Type B pancreatic cell (in vitro differentiated cells): ENCODE data around the gene TPSG1. TPM values are rescaled to one million over a fixed set of nuclear protein-coding genes. Genes with fewer than 3 reads are reported as not detected.

ENCODE experiments used
- DNase-seq: peaks from one replicate; pipeline ENCODE4 v3.0.0; 2021; ENCODE audit warnings: mixed read lengths; ENCODE audit not compliant: unreplicated experiment; ENCODE audit errors: extremely low spot score
- H3K27ac Mint-ChIP-seq: 2 replicates; pipeline ENCODE4 v1.8.0; 2021; ENCODE audit warnings: mild to moderate bottlenecking, mixed read lengths
- H3K27me3 Mint-ChIP-seq: 2 replicates; pipeline ENCODE4 v1.8.0; 2021; ENCODE audit warnings: mixed read lengths
- H3K36me3 Mint-ChIP-seq: 2 replicates; pipeline ENCODE4 v1.8.0; 2021; ENCODE audit warnings: mixed read lengths
- H3K4me1 Mint-ChIP-seq: one replicate; pipeline ENCODE4 v1.8.0; 2021; ENCODE audit warnings: mixed read lengths; ENCODE audit not compliant: unreplicated experiment
- H3K4me3 Mint-ChIP-seq: 2 replicates; pipeline ENCODE4 v1.8.0; 2021; ENCODE audit warnings: mild to moderate bottlenecking, mixed read lengths
- H3K9me3 Mint-ChIP-seq: 2 replicates; pipeline ENCODE4 v1.8.0; 2021; ENCODE audit warnings: mixed read lengths
- total RNA-seq: library from RNA; stranded (reverse); gene quantifications from 2 replicates; pipeline ENCODE4 v1.2.1, GENCODE V29; 2021; ENCODE audit warnings: low replicate concordance
- TF ChIP-seq, protein P1 (sequence below): fragments of 200-600 bp; sonication (generic); conservative IDR thresholded peaks from 2 replicates; pipeline ENCODE4 v1.5.0; 2021; ENCODE audit warnings: antibody characterized with exemption, mild to moderate bottlenecking

The TPSG1 gene
- total RNA-seq, 1 donor from 2014 or later = not detected

DNA sequence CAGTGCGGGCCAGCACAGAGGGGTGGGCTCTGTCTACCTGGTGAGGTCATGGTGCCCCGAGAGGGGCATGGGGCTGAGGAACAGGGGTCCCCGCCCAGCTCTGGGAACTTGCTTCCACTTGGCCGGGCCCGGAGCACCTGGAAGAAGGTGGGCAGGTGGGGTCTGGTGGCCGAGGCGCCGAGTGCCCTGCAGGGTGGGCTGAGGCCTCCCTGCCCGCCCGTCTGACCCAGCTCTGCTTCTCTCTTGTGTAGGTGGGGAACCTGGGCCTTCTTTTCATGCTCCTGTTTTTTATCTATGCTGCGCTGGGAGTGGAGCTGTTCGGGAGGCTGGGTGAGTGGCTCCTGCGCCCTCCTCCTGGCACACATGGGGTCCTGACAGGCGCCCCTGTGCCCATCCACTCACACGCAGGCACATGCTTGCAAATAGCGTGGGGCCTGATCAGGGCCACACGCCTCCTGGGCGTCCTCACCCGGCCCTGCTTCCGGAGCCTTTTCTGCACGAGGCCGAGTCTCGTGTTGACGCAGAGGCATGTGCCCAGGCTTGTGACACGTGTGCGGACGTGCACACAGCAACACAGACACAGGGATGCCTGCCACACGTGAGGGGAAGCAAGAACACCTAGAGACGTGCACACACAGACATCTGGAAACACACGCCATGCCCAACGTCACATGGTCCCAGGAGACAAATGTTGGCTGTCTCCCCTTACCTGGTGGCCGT, 8.2 kb downstream of the TPSG1 start:
- Mint-ChIP-seq H3K9me3 (no peaks in the 10 kb centered on the region), H3K4me1 (no peaks in the 10 kb centered on the region), H3K36me3 (no peaks in the 10 kb centered on the region), H3K4me3 (no peak overlapping the region), H3K27ac (no peak overlapping the region), H3K27me3 (no peaks in the 10 kb centered on the region)
- DNase-seq = no peak
- TF ChIP-seq, protein P1, sequence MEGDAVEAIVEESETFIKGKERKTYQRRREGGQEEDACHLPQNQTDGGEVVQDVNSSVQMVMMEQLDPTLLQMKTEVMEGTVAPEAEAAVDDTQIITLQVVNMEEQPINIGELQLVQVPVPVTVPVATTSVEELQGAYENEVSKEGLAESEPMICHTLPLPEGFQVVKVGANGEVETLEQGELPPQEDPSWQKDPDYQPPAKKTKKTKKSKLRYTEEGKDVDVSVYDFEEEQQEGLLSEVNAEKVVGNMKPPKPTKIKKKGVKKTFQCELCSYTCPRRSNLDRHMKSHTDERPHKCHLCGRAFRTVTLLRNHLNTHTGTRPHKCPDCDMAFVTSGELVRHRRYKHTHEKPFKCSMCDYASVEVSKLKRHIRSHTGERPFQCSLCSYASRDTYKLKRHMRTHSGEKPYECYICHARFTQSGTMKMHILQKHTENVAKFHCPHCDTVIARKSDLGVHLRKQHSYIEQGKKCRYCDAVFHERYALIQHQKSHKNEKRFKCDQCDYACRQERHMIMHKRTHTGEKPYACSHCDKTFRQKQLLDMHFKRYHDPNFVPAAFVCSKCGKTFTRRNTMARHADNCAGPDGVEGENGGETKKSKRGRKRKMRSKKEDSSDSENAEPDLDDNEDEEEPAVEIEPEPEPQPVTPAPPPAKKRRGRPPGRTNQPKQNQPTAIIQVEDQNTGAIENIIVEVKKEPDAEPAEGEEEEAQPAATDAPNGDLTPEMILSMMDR = no peak

DNA sequence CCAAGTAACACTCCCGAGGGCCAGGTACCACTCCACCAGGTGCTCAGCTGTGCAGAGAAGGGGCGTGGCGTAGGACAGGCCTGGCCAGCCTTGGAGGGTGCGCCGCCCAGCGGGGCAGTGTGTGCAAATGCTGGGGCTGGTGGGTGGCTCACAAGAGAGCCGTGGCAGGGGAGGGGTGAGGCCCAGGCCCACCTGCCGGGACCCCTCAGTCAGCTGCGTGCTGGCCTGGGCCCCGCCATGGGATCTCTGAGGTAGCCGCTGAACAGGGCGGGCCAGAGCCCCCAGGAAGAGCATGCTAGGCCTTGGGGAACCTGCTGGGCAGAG, 8.8 kb downstream of the TPSG1 start:
- no peaks in the 10 kb centered on the region for H3K27me3 Mint-ChIP-seq
- no peaks in the 10 kb centered on the region for H3K4me1 Mint-ChIP-seq
- TF ChIP-seq, protein P1 = no peak
- H3K36me3 Mint-ChIP-seq = no peaks in the 10 kb centered on the region
- no peak overlapping the region for H3K27ac Mint-ChIP-seq
- H3K9me3 Mint-ChIP-seq = no peaks in the 10 kb centered on the region
- no peak overlapping the region for H3K4me3 Mint-ChIP-seq
- DNase-seq = no peak

DNA sequence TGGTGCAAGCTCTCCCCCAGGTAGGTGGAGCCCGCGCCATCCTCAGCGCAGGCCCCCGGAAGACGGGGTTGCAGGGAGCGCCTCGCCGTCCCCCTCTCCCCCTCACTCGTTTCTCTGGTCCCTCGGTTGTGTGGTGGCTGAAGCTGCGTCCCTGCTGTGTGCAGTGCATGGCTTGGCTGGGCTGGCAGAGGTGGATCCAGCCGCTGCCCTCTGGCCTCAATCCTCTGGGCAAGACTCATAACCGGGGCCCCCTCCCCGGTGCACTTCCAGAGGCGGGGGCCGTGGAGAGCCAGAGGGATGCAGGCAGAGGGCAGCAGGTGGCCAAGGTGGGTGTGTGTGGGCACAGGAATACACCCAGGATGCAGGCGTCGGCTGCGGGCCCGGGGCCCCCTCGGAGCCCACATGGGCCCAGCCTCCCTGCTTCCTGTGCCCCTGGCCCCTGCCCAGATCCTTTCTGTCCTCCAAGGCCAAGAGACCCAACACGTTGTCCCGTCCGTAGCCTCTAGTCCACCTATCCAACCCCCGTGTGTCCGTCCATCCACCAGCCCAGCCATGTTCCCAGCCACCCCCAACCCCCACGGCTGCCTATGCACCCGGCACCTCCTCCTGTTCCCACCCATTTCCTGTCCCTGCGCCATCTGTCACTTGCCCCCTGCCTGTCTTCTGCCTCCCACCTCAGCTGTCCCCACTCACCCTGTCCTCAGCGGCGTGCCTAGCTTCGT, 9.3 kb downstream of the TPSG1 start:
- H3K4me3 Mint-ChIP-seq = no peak overlapping the region
- H3K9me3 Mint-ChIP-seq = no peaks in the 10 kb centered on the region
- no peak for DNase-seq
- H3K36me3 Mint-ChIP-seq = no peaks in the 10 kb centered on the region
- H3K27ac Mint-ChIP-seq = no peak overlapping the region
- TF ChIP-seq, protein P1 = no peak
- no peaks in the 10 kb centered on the region for H3K27me3 Mint-ChIP-seq
- H3K4me1 Mint-ChIP-seq = no peaks in the 10 kb centered on the region

DNA sequence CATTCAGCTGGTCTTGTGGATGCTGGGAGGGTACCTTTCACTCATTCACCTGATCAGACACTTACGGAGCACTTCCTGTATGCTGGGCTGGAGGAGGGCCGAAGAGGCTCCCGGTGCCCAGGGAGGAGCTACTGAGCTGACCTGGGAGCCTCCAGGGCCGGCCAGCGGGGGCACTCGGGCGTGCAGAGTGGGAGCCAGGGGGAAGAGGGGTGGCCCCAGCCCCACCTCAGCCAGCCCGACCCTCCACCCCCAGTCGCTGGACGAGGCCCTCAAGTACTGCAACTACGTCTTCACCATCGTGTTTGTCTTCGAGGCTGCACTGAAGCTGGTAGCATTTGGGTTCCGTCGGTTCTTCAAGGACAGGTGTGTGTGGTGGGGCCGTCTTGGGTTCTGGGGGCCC, 10.3 kb downstream of the TPSG1 start:
- H3K9me3 Mint-ChIP-seq = no peaks in the 10 kb centered on the region
- H3K4me3 Mint-ChIP-seq = no peak overlapping the region

DNA sequence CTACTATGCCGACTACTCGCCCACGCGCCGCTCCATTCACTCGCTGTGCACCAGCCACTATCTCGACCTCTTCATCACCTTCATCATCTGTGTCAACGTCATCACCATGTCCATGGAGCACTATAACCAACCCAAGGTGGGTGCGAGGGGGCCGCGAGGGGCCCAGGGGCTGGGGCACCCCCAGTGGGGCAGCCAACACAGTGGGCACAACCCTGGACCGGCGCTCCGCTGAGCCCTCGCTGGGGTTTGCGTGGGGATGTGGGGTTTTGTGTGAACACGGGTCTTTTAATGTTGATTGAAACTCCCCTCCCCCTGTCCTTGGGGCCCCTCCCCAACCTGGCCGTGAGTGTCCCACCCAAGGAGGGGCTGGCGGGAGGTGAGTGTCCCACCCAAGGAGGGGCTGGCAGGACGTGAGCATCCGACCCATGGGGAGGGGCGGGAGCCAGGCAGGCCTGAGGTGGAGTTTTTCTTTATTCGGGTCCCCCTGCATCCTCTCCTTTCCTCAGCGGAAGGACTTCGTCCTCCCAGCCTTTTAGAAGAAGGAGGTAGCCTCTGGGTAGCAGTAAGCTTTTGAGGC, 11.2 kb downstream of the TPSG1 start:
- Mint-ChIP-seq H3K27ac (no peak overlapping the region), H3K27me3 (no peaks in the 10 kb centered on the region), H3K9me3 (no peaks in the 10 kb centered on the region), H3K4me3 (no peak overlapping the region), H3K36me3 (no peaks in the 10 kb centered on the region), H3K4me1 (no peaks in the 10 kb centered on the region)
- no peak for DNase-seq
- TF ChIP-seq, protein P1 = no peak

More for the DNA sequence above, 10.3 kb downstream of the TPSG1 start:
- Mint-ChIP-seq H3K27me3 (no peaks in the 10 kb centered on the region), H3K36me3 (no peaks in the 10 kb centered on the region), H3K4me1 (no peaks in the 10 kb centered on the region), H3K27ac (no peak overlapping the region)
- TF ChIP-seq, protein P1 = no peak
- no peak for DNase-seq
